ENCODE results near the gene UBE3B.

UBE3B gene

DNA sequence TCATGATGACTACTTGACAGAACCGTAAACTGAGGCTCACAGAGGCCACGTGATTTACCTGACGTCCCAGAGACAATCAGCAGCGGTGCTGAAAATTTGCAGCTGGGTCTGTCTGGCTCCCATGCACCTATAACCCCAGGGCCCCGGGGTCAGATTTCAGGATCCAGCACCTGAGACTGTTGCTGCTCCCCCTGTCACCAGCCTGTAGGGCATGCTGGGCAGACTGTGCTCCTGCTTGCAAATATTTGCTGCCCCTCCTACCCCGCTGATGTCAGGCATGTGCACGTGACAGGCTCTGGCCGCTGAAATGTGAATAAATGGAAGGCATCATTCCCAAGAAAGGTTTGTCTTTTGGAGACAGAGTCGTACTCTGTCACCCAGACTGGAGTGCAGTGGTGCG is 89.9 kb downstream of the UBE3B start:
- H3K4me3 ChIP-seq (ENCODE audit: low read length), result no peak overlapping the region
- no peak for DNase-seq (ENCODE audit: low read depth)
- TF ChIP-seq, protein P1, sequence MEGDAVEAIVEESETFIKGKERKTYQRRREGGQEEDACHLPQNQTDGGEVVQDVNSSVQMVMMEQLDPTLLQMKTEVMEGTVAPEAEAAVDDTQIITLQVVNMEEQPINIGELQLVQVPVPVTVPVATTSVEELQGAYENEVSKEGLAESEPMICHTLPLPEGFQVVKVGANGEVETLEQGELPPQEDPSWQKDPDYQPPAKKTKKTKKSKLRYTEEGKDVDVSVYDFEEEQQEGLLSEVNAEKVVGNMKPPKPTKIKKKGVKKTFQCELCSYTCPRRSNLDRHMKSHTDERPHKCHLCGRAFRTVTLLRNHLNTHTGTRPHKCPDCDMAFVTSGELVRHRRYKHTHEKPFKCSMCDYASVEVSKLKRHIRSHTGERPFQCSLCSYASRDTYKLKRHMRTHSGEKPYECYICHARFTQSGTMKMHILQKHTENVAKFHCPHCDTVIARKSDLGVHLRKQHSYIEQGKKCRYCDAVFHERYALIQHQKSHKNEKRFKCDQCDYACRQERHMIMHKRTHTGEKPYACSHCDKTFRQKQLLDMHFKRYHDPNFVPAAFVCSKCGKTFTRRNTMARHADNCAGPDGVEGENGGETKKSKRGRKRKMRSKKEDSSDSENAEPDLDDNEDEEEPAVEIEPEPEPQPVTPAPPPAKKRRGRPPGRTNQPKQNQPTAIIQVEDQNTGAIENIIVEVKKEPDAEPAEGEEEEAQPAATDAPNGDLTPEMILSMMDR (conservative IDR thresholded peaks at IDR 0.05; ENCODE audit: low read depth, low read length), result no peak

DNA sequence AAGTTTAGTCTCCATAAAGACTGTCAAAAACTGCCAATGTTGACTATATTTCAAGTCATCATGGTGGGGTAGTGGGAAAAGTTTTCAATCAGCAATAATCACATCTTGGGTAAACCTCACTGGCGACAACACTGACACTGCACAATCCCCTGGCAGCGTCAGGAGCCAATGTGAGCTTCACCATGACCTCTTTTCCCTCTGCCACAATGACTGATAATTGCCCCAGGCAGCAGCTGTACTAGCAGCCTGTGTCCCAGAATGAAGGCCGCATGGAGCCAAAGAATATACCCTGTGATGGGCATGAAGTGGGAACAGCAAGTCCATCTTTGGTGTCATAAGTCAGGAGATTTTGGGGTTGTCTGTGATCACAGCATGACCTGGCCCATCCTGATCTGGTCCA is 90.5 kb downstream of the UBE3B start:
- no peak for DNase-seq (ENCODE audit: low read depth)
- TF ChIP-seq, protein P1 (conservative IDR thresholded peaks at IDR 0.05; ENCODE audit: low read depth, low read length), result no peak
- no peak overlapping the region for H3K4me3 ChIP-seq (ENCODE audit: low read length)

DNA sequence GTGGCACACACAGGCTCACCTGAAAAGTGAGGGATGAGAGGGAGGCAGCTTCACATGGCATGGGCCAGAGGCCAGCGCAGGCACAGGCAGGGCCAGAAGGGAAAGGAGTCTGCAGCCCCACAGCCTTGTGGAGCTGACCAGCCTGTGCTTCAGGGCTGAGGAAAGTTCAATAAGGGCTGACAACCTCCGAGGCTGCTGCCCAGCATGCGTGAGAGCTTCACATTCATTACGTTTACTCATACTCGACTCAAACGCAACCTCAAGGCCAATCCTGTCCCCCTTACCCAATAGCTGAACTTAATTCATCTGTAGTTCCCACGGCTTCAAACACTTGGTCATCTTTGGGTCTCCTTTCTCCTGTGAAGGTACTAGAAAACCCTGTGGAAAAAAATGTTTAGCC is 91.1 kb downstream of the UBE3B start:
- no peak overlapping the region for H3K4me3 ChIP-seq (ENCODE audit: low read length)
- TF ChIP-seq, protein P1 (conservative IDR thresholded peaks at IDR 0.05; ENCODE audit: low read depth, low read length), result no peak
- no peak for DNase-seq (ENCODE audit: low read depth)

DNA sequence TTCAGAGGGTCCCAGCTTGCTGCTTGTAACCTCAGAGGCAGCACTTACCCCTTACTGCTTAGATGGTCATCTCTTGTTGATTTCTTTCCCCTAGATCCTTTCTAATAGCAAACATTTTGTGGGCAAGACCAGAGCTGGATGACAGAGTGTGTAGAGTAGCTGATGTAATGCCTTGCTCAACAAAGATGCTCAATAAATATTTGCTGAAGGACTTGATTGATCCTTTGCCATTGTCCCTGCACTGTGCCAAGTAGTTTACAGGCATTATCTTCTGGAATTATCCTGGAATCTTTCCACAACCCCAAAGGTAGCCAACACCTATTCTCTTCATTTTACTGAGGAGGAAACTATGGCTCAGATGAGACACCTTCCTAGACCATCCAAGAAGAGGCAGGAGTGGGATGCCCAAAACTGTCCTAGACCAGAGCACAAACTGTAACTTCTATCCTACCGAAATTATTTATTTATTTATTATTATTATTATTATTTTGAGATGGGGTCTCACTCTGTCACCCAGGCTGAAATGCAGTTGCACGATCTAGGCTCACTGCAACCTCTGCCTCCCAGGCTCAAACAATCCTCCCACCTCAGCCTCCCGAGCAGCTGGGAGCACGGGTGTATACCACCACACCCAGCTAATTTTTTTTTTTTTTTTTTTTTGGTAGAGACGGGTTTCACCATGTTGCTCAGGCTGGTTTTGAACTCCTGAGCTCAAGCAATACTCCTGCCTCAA is 94.5 kb downstream of the UBE3B start:
- DNase-seq (ENCODE audit: low read depth), result no peak
- H3K4me3 ChIP-seq (ENCODE audit: low read length), result peak overlapping the region; percentile 79

DNA sequence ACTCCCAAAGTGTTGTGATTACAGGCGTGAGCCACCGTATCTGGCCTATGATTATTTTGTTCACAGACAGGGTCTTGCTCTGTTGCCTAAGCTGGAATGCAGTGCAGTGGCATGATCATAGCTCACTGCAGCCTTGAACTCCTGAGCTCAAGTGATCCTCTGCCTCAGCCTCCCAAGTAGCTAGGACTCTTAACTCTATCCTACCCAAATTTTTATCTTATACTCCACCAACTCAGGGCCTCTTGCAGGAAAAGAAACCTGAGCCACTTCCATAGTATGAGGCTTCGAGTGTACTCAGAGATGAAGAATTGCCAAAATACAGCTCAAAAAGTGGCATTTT is 95.0 kb downstream of the UBE3B start:
- TF ChIP-seq, protein P1 (conservative IDR thresholded peaks at IDR 0.05; ENCODE audit: low read depth, low read length), result no peak
- DNase-seq (ENCODE audit: low read depth), result no peak
- peak overlapping the region; percentile 79 for H3K4me3 ChIP-seq (ENCODE audit: low read length)

More for the DNA sequence above, 94.5 kb downstream of the UBE3B start:
- TF ChIP-seq, protein P1 (conservative IDR thresholded peaks at IDR 0.05; ENCODE audit: low read depth, low read length), result no peak

DNA sequence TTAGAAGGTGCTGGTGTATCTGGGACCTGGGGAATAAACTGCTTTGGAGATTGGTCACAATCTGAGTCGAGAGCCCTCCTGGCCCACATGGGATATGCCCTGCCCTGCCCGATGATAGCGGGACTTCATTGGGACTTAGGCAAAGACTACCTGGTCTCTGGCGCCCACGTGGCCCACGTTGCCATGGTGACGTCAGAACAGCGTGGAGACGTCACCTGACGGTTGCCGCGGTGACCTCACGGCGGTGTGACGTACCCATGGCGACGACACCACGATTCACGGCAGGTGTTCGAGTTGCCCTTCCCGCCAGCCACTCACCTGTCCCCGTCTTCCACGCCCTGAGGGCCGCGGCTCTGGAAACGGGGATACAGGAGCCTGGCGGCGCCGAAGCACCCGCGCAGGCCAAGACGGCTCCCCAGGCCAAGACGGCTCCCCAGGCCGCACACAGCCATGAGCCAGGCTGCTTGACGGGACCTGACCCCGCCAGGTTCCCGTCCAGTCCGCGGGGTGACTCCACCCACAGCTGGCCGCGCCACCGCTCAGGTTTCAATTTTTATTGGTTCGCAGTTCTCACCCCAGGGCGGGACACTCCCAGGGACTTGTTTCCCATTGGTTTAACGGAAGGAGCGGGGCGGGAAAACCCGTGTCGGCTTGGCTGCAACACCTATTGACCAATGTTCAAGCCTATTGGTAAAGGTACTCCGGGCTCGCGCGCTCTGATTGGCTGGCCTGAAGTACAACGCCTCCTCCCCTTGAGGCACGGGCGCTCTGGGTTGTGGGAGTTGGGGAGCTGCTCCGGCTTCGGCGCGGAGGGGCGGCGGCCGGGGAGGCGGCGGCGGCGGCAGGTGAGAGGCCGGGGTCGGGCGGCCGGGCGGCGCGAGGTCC is 95.8 kb downstream of the UBE3B start, which contains the start of the genes MMAB and MVK:
MMAB (minus strand) TSS at position 476 of the 885 bp plus-strand sequence; CDS start at position 452, 24 bp downstream.
MVK (plus strand) TSS at position 766 of the 885 bp plus-strand sequence. CDS start 1,029 bp downstream, outside the sequence.
- TF ChIP-seq, protein P1 (conservative IDR thresholded peaks at IDR 0.05; ENCODE audit: low read depth, low read length), result no peak
- DNase-seq (ENCODE audit: low read depth), result peak; percentile 99
- peak within 1 kb of the TSS; percentile 79 for H3K4me3 ChIP-seq (ENCODE audit: low read length)

All from retinal pigment epithelial cell (primary cell).